CD4-positive, alpha-beta T cell treated with Interleukin-17A for 4 hours (primary cell): ENCODE data around the gene LINGO1.

ENCODE experiments used
- DNase-seq: peaks from one replicate; pipeline ENCODE4 v3.0.0-alpha.2; 2020; ENCODE audit warnings: mixed read lengths

The LINGO1 gene

DNA sequence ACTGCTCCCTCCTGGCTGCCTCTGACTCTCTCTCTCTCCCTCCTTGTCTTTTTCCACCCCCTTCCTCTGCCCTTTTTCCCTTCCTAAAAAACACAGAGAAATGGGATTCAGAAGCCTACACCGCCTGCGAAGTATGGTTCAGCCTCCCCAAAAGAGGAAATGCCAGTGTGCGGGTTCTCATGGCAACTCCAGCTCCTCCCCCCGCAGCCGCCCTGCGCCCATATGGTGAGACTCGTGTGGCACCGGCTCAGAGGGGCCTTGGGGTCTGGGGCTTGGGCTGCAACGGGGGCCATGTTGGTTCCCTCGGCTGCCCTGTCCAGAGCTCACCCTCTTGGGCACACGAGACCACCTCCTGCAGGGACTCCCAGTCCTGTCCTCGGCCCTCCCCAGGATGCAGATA lies 23.6 kb upstream of the LINGO1 start:
- no peak for DNase-seq

DNA sequence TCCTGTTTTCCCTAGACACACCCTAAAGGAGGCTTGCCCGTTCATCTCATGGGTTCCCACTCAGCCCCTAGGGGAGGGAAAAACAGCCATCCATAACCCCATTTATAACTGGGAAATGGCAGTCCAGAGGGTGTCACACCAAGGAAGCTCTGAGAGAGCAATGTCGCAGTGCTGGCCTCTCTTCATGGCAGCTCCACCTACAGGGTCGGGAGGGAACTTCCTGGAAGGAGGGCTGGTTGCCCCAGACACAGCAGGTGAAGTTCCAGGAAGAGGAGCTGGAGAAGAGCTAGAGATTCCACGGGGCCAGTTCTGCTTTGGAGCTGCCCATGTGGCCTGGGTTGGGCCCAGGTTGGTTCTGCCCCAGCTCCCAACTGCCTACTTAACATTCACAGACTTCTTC lies 22.3 kb upstream of the LINGO1 start:
- no peak for DNase-seq

DNA sequence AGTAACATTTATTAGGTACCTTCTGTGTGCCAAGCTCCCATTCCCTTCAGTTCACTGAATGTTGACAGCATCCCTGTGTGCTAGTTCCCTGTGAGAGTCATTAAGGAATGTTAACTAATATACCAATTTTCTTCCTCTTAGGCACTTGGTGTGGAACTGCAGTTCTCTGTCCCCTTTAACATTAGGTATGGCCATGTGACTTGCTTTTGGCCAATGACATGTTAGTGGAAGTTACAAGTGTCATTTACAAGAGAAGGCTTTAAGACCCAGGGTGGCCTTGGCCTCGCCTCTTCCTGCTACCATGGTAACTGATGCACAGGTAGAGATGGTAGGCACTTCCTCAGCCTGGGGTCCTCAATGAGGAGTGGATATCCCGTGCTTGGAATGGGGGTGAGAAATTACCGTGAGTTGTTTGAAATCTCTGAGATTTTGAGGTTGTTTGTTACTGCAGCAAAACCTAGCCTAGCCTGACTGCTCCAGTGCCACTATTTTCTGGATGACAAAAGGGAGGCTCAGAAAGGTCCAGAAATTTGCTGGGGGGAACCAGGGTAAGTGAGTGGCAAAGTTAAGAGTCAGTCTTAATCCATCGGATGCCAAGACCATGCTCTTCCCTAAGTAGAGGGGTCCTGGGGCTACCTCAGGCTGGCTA lies 21.2 kb upstream of the LINGO1 start:
- DNase-seq, result no peak

DNA sequence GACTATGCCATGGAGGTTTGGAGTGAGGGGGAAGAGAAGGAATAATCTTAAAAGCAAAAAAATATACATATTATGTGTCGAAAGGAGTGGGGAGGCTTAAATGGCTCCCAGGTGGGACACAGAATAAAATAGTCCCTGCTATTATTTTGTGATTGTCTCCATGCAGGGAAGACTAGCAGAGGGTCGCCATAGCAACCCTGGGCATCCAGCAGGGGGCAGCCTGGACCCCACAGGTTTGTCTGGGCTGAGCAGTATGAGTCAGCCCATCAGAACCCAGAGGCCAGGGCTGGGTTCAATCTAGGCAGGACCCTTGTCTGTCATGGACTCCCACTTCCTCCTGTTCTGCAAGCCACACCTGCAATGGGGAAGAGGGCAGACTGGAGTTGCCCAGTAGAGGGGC lies 17.6 kb upstream of the LINGO1 start:
- no peak for DNase-seq

DNA sequence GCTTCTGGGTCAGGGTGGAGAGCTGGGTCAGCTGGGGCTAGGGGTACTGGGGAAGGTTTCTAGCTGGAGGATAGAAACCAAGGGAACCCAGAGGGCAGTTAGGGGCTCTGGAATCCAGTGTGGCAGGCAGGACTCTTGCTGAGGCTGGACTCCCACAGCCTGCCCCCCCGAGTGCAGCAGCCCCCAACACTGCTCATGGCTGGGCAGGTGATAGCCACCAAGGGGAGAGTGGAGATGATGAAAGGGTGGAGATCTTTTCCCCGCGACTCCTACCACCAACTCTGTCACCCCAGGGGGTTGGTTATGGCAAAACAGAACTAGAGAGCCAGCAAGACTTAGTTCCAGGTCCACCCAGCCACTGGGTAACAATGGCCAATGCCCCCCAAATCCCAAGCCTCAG lies 16.9 kb upstream of the LINGO1 start:
- DNase-seq, result no peak

DNA sequence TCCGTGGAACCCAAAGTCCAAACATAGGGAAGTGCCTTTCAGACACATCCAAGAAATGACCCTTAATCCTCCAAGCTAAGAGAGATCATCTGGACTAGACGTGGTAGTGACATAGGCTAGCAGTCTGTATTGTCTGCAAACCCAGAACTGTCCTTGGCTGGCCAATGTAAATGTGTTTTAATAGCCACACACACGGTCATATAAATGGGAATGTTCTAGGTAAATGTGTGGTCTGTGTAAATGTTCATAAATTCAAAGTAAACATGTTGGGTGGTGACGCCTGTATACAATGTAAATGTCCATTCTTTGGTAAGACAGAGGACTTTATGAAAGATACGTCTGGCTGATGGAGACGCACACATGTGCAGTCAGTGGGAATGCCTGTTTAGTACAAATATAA lies 16.3 kb upstream of the LINGO1 start:
- DNase-seq, result no peak

DNA sequence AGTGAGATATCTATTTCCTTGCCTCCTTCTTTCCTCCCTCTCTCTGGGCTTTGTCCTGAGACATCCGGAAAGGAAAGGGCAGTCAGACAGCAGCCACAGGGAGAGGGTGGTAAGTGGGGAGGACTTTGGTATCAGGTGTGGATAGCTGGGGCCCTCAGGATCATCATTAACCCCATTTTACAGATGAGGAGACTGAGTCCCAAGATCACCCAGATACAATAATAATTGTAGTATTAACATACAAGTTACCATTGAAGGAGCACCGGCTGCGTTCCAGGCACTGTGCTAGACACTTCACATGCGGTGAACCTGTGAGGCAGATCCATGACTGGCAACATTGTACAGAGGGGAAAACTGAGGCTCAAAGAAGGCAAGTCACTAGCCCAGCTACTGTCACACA lies 15.2 kb upstream of the LINGO1 start:
- DNase-seq, result no peak

DNA sequence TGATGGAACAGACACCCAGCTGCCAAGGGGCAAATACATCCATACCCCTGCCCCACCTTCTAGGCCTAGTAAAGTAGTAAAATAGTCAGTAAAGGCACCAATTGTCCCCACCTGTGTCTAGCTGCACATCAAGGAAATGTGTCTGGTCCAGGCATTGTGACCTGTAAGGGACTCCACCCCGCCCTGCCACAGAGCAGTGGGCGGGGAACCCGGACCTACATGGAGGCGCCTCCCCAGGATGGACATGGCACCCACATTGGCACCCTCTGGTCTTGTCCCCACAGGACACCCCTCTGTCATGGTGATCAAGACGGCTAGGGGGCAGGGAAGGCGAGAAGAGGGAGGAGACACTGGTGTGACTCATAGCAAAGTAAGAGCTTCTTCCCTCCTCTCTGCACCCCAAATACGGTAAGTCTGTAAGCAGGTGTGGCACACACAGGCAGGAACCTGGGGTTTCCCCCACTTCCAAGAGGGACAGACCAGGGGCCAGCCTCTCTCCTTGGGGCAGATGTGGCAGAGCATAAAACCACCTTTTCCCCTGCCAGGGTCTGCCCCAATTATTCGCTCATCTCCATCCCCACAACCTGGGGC lies 13.5 kb upstream of the LINGO1 start:
- no peak for DNase-seq

DNA sequence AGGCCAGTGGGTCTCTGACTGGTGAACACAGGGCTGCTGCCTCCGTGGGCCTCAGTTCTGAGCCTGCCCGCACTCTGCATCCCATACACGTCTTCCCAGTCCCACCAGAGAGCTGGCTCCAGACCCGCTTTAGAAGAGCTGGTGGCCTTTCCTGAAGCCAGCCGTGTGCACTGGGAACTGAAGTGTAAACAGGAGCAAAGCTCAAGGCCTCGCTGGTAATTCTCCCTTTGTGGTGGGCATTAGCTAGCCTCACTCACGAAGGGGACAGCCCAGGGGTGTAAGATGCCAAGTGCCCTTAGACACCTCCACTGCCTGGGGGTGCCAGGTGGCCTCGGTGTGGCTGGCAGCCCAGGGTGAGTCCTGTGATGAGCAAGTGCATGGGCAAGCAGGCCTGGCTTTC lies 12.9 kb upstream of the LINGO1 start:
- DNase-seq, result no peak

DNA sequence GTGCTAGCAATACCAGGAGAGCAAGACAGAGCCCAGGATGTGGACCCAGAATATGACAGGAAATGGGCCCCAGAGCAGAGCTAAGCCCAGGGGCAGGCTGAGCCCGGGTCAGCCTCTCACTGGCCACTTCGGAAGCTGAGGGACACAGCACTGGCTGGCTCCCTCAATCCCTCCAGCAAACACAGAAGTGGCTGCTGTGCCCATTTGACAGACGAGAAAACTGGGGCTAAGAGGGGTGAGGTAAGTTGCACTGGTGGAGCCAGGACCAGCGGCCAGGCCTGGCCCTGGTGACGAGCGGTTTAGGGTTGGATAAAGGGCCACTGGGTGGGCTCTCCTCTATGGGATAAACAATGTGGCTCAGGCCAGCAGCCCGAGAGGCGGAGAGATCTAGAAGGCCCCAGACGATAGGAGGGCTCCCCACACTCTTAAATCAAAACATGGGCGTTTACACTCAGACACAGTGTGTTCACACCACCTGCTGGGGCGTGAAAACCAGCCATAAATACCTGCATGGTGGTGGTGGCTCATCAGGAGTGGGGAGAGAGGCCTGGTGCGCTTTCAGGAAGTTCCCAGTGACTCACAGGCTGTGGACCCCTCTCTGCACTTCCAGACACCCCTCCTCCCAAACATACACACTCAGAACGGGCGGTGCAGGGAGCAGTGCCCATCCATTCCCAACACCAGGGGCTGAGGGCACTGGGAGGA lies 12.0 kb upstream of the LINGO1 start:
- no peak for DNase-seq

DNA sequence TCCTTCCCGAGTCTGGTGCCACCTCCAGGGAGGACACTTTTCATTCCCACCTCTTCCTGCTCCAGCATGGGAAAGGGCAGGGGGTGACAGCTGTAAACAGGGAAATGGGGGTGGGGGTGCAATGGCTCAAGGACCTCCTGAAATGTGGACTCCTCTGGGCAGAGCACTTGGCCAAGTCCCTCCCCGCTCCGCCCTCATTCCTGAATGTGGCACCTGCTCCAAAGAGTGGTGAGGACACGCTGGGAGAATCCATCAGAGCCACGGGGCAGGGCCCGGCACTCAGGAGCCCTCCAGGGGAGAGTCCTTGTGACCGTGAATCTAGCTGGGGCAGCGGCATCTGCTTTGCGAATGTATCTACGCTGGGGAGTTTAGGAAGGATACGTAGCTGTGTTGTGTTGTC lies 11.1 kb upstream of the LINGO1 start:
- no peak for DNase-seq

DNA sequence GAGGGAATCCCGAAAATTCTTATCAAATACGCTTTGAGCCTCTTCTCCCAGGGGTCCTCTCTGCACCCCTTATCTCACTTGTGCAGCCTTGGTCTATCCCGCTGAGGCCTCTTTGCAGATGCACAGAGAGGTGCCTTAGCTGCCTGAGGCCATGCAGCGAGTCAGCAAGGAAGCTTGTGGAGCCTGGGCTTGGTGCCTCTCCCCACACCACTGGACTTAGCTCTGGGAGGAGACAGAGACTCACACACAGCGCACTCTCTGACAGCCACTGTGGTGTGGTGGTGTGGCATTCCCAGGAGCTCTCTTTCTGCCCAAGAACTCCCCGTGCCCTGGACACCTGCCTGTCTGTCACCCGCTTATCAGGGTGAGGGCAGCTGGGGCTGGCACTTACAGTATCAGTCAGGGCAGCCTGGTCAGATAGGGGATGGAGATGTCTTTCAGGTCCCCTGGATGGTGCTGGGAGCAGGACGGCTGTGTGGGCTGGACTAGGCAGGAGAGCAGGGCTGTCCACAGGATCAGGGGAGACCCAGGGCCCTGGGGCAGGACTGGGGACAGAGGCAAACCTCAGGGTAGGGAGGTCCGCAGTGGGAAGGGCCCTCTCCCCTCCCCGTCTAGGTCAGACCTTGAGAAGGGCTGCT lies 10.2 kb upstream of the LINGO1 start:
- no peak for DNase-seq

DNA sequence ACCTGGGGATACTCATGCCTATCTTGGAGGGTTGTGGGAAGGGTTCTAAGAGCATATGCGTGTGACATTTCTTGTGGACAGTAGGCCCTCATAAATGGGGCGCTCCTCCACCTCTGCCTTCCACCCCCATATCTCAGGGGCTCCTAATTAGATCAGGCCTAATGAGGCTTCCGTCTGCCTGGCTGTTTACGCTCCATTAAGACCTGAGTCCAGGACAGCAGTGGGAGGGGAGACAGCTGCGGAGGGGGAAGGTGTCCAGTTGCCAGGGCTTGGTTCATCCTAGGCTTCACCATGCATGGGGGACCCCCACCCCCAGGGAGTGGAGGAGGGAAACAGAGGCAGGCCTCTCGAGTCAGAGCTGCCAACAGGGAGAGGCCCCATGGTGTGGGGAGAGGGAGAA lies 9.3 kb upstream of the LINGO1 start:
- no peak for DNase-seq

DNA sequence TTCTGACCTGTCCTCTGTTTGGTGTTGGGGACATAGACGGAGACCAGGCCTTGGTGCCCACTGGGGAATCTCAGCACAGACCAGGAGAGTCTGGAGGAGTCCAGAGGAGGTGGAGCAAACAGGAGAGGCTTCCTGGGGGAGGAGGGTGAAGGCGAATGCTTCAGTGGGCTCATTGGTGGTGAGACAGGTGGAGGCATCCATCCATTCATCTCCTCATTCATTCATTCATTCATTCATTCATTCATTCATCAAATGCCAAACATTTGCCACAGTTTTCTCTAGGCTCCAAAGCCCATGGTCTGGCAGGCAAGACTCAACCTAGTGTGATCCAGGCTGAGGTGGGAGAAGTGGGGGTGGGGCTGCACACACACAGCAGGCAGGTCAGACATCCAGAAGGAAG lies 7.9 kb upstream of the LINGO1 start:
- no peak for DNase-seq

DNA sequence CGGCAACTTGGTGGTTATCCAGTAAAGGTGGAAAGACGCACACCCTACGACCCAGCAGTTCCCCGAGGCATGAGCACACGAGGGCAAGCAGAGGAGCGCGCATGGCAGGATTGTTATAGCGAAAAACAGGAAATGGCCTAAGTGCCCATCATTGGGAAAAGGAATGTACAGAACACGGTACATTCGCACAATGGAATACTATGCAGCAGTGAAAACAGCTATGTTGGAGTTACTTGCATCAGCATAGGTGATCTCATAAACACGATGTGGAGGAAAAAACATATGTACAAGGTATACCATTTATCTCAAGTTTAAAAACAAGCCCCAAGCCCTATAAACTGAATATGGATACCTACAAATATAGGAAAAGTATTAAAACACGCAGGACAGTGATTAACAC lies 6.7 kb upstream of the LINGO1 start:
- DNase-seq, result no peak

DNA sequence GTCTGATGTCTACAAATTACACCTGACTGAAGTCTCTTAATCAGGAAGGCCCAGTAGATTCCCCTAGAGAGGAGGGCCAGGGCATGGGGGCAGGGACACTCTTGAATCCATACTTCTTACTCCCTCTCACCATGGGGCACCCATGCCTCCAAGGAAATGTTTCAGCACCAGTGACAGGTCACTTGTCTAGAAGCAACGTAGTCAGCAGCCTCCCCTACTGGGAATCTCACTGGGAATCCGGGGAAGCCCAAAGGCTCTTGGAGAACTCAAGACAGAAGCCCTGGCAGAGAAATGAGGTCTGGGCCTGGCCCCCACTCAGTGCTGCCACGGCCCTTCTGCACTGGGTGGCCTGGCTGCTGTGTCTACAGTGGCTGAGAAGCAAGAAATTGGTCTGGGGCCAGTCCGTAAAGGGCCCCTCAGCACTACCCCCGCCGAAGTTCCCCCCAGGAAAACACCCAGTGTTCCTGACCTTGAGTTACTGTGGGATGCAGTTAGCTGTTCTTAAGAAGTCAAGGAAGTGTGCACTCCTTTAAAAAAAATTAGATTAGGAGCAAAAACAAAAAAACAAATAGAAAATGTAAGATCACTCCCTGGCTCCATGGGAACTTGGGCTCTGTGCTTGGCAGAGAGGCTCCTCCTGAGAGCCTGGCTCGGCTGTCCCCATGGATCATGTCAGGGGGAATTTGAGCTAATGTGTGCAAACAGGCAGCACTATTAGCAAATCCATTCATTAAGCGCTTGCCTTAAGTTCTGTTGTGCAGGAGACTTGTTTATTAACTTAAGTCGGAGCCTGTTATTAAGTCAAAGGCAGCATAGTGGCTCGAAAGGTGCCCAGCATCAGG lies 5.4 kb upstream of the LINGO1 start:
- no peak for DNase-seq

DNA sequence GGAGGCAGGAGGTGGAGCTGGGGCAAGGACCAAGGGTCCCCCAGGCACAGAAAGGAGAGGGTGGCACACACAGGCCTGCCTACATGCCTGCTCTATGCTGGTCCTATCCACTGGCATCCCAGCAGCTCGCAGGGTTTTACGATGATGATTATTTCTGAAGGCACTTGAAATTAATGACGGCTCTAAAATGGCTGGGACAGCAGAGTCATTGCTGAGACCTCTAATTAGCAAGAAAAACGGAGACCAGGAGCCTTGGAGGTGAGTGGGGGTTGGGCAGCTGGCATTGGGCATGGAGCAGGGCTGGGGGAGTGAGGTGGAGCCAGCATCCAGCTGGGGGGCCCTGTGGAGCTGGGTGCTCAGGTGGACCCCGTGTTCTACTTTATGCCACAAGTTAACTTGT lies 3.5 kb upstream of the LINGO1 start:
- no peak for DNase-seq

DNA sequence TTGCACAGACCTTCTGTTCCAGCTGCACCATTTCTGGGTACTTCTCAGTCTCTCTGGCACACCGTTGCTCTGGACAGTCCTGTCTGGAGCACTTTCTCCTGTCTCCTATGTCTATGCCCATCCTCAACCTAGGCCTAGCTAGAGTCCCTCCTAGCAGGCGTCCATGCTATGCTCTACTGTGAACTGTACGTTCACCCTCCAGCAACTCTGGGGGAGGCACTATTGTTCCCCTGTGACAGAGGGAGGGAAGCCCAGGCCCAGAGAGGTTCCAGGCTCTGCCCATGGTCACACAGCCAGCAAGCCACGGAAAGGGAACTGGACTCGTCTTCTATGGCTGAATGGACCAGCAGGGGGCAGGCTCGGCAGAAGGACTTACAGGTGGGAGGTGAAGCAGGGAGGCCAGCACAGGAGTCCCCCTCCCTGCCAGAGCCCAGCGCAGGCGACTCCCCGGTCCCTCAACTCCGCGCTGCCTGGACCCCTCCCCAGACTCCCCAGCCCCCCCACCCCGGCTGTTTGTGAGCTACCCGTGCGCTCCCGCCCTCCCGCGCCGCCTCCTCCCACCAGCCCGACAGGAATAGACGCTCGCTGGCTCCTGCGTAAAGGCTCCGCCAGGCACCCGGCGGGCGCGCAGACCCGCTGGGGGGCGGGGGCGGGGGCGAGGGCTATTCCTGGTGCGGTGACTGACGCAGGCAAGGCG lies 1.7 kb upstream of the LINGO1 start:
- DNase-seq, result peak; percentile 48

DNA sequence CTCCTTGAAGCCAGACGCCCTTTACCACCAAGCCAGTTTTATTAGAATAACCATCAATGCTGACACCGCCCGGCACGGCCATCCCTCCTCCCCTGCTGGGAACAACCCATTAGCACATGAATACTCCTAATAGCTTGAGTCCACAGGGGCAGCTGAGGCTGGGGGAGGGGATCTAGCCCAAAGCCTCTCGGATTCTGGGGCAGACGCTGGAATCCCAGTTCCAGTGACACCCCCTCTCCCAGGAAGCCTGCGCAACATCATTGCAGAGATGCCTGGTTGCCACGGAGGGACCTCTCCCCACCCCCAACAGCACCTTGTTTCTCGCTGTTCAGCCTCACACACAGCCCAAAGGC lies 1.2 kb upstream of the LINGO1 start:
- no peak for DNase-seq

DNA sequence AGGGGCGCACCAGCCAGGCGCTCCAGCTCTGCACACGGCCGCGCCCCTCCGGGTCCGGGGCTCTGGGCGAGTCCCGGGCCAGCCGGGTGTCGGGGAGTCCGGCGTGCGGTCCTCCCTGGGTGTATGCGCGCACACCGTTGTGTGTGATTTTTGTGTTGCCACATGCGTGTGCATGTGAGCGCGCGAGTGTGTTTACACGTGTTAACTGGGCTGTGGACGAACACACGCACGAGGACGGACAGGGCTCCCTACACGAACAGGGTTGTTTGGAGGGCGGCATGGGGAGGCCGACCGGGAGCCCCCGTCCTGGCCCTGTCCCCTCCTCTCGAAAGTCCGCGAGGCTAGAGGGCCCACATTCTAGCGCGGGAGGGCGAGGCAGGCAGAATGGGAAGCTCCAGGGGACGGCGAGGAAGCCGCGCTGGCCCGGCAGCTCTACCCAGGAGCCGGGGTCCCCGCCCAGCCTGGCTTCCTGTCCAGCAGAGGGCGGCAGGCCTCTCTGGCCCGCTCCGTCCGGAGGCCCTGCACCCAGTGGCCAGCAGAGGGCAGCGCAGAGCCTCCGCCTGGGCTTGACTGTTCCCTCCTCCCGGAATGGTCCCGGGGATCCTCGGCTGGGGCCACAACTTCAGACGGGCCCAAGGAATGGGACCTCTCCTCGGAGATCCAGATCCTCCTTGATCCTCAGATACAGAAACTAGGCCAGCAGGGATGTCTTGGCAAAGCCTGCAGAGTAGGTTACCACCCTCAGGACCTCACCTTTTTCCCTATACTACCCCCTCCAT lies 611 bp upstream of the LINGO1 start:
- DNase-seq, result peak; percentile 64

DNA sequence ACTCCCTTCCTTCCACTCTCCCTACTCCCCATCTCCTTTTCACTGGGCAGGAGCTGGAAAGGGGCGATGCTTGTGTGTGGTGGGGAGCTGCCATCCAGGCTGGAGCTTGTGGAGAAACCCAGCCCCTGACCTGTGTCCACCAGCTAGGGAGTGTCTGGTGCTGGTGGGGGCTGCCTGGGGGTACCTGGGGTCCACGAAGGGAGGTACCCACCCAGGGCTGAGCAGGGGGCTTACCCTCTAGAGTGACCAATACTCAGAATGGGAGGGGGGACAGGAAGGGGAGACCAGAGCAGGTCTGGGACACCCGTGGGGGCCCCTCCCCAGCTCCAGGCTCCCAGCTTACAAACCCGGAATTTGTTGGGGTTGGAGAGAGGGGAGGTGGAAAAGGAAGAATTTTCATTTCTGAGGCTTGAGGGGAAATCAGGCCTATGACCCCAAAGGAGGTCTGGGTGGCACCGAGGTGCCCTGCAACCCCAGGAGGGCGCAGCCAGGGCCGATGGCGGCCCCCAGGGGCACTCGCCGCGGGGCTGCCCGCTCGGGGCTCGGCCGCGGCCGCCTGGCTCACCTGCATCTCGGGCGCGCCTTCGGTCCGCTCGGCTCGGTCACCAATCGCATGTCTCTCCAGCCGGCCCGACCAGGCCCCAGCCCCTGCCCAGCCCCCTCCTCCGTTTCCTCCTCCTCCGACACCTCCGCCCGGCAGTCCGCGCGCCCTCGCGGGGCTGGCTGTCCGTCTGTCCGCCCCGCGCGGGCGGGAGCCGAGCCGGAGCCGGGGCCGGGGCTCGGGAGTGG lies 773 bp downstream of the LINGO1 start:
- no peak for DNase-seq
